B cell (primary cell): ENCODE measurements around the gene FAM237A.

ENCODE experiments used
- EZH2 ChIP-seq: IDR thresholded peaks from 2 replicates; pipeline ENCODE4 v1.6.1; 2012; ENCODE audit warnings: borderline replicate concordance, low read depth, mild to moderate bottlenecking, moderate library complexity, low read length; ENCODE audit not compliant: insufficient read depth, poor library complexity, severe bottlenecking
- TF ChIP-seq, protein P1 (sequence below): fragments of 200-600 bp; IDR thresholded peaks from one replicate; pipeline ENCODE4 v1.8.0; 2022; ENCODE audit warnings: antibody characterized with exemption, mild to moderate bottlenecking

DNA sequence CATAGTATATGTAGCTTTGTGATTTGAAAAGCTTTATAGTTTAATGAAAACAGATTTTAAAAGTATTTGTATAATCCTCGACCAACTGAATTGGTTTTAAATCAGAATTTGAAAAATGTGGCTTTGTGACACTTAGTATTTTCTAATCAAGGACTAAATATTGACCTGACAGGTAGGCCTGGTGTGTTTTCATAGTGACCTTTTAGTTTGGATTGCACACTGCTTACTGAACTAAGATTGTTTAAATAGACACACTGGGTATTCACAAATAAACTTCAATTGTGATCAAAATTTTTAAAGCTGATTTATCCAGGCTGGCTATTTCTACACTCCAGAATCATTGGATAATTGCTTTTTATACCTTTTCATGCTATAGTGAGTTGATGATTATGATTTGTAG, 31.8 kb upstream of the FAM237A start:
- TF ChIP-seq, protein P1, sequence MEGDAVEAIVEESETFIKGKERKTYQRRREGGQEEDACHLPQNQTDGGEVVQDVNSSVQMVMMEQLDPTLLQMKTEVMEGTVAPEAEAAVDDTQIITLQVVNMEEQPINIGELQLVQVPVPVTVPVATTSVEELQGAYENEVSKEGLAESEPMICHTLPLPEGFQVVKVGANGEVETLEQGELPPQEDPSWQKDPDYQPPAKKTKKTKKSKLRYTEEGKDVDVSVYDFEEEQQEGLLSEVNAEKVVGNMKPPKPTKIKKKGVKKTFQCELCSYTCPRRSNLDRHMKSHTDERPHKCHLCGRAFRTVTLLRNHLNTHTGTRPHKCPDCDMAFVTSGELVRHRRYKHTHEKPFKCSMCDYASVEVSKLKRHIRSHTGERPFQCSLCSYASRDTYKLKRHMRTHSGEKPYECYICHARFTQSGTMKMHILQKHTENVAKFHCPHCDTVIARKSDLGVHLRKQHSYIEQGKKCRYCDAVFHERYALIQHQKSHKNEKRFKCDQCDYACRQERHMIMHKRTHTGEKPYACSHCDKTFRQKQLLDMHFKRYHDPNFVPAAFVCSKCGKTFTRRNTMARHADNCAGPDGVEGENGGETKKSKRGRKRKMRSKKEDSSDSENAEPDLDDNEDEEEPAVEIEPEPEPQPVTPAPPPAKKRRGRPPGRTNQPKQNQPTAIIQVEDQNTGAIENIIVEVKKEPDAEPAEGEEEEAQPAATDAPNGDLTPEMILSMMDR, result no peak
- TF ChIP-seq EZH2, result no peak
